PC-3 (cell line): ENCODE results near the gene CCNK. TPM values are rescaled to one million over a fixed set of nuclear protein-coding genes. Genes with fewer than 3 reads are reported as not detected.

Experiments
- ATAC-seq: fragments of 200-7000 bp; cut with Tn5 transposase; 2 replicates; pipeline ENCODE4 v1.9.1; 2020; ENCODE audit warnings: mild to moderate bottlenecking, moderate library complexity
- BruUV-seq: library from RNA; stranded (reverse); fragments of 400-500 nt; replicated peaks from 2 replicates; lab custom pipeline; 2021; lab: Mats Ljungman, UMichigan
- CTCF ChIA-PET: fragments of 300-600 bp; sonication (Branson Sonifier 250); formaldehyde crosslinking; loops from one replicate; lab custom pipeline; 2022; ENCODE audit warnings: antibody characterized with exemption; lab: Charles Lee
- POLR2A ChIA-PET: fragments of 300-600 bp; sonication (Branson Sonifier 250); formaldehyde crosslinking; loops from one replicate; lab custom pipeline; 2022; ENCODE audit warnings: antibody characterized with exemption; ENCODE audit not compliant: unreplicated experiment; lab: Charles Lee
- DNase-seq: peaks from one replicate; pipeline ENCODE4 v3.0.0-alpha.2; 2015
- H2AFZ ChIP-seq: fragments of 300-600 bp; sonication (generic); 2 replicates; pipeline ENCODE4 v1.6.0; 2016; ENCODE audit warnings: antibody characterized with exemption, low read length
- H3F3A ChIP-seq: fragments of 300-600 bp; sonication (generic); one replicate; pipeline ENCODE4 v1.6.0; 2017; ENCODE audit warnings: antibody characterized with exemption, low read length, control low read depth, mild to moderate bottlenecking; ENCODE audit not compliant: unreplicated experiment
- H3K27ac ChIP-seq: fragments of 300-600 bp; sonication (generic); 2 replicates; pipeline ENCODE4 v1.5.1; 2016; ENCODE audit warnings: mild to moderate bottlenecking, low read length
- H3K27me3 ChIP-seq: fragments of 300-600 bp; sonication (generic); 2 replicates; pipeline ENCODE4 v1.6.1; 2016; ENCODE audit warnings: low read length, mixed read lengths
- H3K36me3 ChIP-seq: fragments of 300-600 bp; sonication (generic); 2 replicates; pipeline ENCODE4 v1.6.1; 2016; ENCODE audit warnings: low read depth, mixed run types, low read length, mixed read lengths
- H3K4me1 ChIP-seq: fragments of 300-600 bp; sonication (generic); 2 replicates; pipeline ENCODE4 v1.5.1; 2016; ENCODE audit warnings: low read length; ENCODE audit not compliant: insufficient read depth
- H3K4me2 ChIP-seq: fragments of 300-600 bp; sonication (generic); 2 replicates; pipeline ENCODE4 v1.6.0; 2016; ENCODE audit warnings: low read length
- H3K4me3 ChIP-seq: fragments of 300-600 bp; sonication (generic); 2 replicates; pipeline ENCODE4 v1.5.1; 2016; ENCODE audit warnings: mild to moderate bottlenecking, low read length, mixed read lengths
- H3K79me2 ChIP-seq: fragments of 300-600 bp; sonication (generic); 2 replicates; pipeline ENCODE4 v1.6.1; 2017; ENCODE audit warnings: low read length, mixed read lengths
- H3K9ac ChIP-seq: fragments of 300-600 bp; sonication (generic); 2 replicates; pipeline ENCODE4 v1.6.0; 2016; ENCODE audit warnings: mild to moderate bottlenecking, low read length
- H3K9me2 ChIP-seq: fragments of 300-600 bp; sonication (generic); replicated peaks from 2 replicates; pipeline ENCODE4 v1.6.1; 2016; ENCODE audit warnings: mixed run types, low read length, mixed read lengths
- H3K9me3 ChIP-seq: fragments of 300-600 bp; sonication (generic); 2 replicates; pipeline ENCODE4 v1.6.1; 2016; ENCODE audit warnings: low read length, mixed read lengths
- H4K20me1 ChIP-seq: fragments of 300-600 bp; sonication (generic); 2 replicates; pipeline ENCODE4 v1.6.1; 2016; ENCODE audit warnings: low read length, mixed read lengths
- EZH2 ChIP-seq: fragments of 300-600 bp; sonication (generic); IDR thresholded peaks from one replicate; pipeline ENCODE4 v1.6.1; 2017; ENCODE audit warnings: antibody characterized with exemption, mild to moderate bottlenecking, low read length; ENCODE audit not compliant: unreplicated experiment
- EZH2phosphoT487 ChIP-seq: fragments of 300-600 bp; sonication (generic); IDR thresholded peaks from 2 replicates; pipeline ENCODE4 v1.6.1; 2018; ENCODE audit warnings: mild to moderate bottlenecking, antibody characterized with exemption, low read length, borderline replicate concordance
- intact Hi-C: fragments of 100-400 bp; cut with micrococcal nuclease; formaldehyde crosslinking; loops from 2 replicates; pipeline ENCODE4 v1.9.0; 2023
- total RNA-seq: library from RNA; depleted of rRNA; stranded (reverse); fragments of >200 nt; gene quantifications from 2 replicates; pipeline ENCODE4 v1.2.3, GENCODE V29; 2014
- TF ChIP-seq, protein P1 (sequence below): fragments of 300-600 bp; sonication (generic); conservative IDR thresholded peaks from 2 replicates; pipeline ENCODE4 v1.5.1; 2017; ENCODE audit warnings: antibody characterized with exemption, low read depth, mild to moderate bottlenecking, low read length

Gene CCNK
- total RNA-seq, 1 experiment from 2014 or later = 26.2 TPM

DNA sequence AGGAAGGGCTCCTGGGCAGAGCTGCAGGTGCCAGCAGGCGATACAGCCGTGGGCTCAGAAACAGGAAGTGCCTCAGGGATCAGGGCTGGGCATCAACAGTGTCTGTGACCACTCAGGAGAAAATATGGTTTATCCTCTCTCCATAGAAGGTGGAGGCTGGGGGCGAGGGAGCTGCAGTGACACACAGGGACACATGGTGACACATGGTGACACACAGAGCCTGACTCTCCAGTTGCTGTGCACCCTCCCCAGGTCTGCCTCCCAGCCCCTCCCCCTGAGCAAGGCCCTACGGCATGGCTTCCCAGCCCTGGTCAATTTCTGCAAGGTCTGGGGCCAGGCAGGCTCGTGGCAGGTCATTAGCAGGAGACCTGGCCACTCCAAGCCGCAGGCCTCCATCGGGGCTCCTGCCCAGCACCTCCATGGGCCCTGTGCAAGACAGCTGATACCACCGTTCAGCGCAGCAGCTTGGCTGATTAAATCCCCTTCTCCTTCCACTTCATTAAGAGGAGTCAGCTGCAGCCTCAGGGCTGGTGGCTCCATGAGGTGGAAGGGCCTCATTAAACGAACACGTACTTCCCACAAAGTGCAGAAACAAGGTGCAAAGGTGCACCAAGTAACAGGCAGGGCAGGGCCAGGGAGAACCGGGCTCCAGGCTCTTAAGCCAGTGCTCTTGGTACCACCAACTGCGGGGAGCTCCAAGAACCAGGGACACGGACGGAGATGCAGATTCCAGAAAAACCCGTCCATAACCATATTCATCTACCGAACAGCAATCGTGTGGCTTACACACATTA lies 60.7 kb downstream of the CCNK start:
- H3K9me3 ChIP-seq = no peaks in the 10 kb centered on the region
- DNase-seq (peak; percentile 37), ATAC-seq (peak; percentile 25)
- CTCF ChIA-PET = no interaction called here
- no TSS peak for BruUV-seq
- peaks cover 22% of the 10 kb centered on the region for H3K4me1 ChIP-seq
- H3K27me3 ChIP-seq = no peaks in the 10 kb centered on the region
- no peaks in the 10 kb centered on the region for H3K36me3 ChIP-seq
- H3K4me2 ChIP-seq = no peak overlapping the region; the same call in 1 of the 2 replicates
- TF ChIP-seq EZH2phosphoT487 = no peak
- TF ChIP-seq, protein P1, sequence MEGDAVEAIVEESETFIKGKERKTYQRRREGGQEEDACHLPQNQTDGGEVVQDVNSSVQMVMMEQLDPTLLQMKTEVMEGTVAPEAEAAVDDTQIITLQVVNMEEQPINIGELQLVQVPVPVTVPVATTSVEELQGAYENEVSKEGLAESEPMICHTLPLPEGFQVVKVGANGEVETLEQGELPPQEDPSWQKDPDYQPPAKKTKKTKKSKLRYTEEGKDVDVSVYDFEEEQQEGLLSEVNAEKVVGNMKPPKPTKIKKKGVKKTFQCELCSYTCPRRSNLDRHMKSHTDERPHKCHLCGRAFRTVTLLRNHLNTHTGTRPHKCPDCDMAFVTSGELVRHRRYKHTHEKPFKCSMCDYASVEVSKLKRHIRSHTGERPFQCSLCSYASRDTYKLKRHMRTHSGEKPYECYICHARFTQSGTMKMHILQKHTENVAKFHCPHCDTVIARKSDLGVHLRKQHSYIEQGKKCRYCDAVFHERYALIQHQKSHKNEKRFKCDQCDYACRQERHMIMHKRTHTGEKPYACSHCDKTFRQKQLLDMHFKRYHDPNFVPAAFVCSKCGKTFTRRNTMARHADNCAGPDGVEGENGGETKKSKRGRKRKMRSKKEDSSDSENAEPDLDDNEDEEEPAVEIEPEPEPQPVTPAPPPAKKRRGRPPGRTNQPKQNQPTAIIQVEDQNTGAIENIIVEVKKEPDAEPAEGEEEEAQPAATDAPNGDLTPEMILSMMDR = no peak
- no peak for TF ChIP-seq EZH2
- H3K4me3 ChIP-seq = no peak overlapping the region
- intact Hi-C loops = no loop called here
- H2AFZ ChIP-seq = no peak overlapping the region
- no peak overlapping the region for H3K27ac ChIP-seq
- H3F3A ChIP-seq = no peaks in the 10 kb centered on the region
- H3K9me2 ChIP-seq = no peaks in the 10 kb centered on the region
- H4K20me1 ChIP-seq = peaks cover 37% of the 10 kb centered on the region; the same call in 1 of the 2 replicates
- POLR2A ChIA-PET = no interaction called here
- H3K79me2 ChIP-seq = peaks cover 97% of the 10 kb centered on the region
- no peak overlapping the region for H3K9ac ChIP-seq

DNA sequence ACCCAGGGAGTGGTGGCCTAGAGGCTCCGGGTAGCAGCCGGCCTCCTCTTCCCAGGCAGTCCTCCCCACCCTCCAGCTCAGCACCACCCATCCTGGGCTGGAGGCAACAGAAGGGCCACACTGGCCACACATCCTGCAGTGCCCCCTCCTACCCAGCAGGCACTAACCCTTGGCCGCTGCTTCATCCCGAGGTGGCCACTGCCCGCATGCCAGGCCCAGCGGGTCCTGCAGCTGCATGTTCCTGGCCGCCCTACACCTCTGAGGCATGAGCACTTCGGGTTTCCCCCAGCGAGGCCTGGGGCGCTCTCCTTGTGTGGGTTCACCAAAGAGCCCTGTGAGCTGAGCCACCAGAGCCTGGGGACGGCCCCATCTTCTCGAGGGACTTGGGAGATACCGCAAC lies 61.4 kb downstream of the CCNK start:
- Histone ChIP-seq H4K20me1 (peaks cover 30% of the 10 kb centered on the region; the same call in 1 of the 2 replicates), H3K4me1 (peaks cover 16% of the 10 kb centered on the region), H3K4me3 (no peak overlapping the region), H3K9me3 (no peaks in the 10 kb centered on the region), H3K79me2 (peaks cover 97% of the 10 kb centered on the region), H2AFZ (no peak overlapping the region), H3F3A (no peaks in the 10 kb centered on the region), H3K27ac (no peak overlapping the region), H3K4me2 (no peak overlapping the region), H3K27me3 (no peaks in the 10 kb centered on the region), H3K9ac (no peak overlapping the region), H3K36me3 (no peaks in the 10 kb centered on the region), H3K9me2 (no peaks in the 10 kb centered on the region)
- DNase-seq = no peak
- no TSS peak for BruUV-seq
- TF ChIP-seq, protein P1 = no peak
- TF ChIP-seq EZH2 = no peak
- no peak for TF ChIP-seq EZH2phosphoT487
- intact Hi-C loops = no loop called here
- ChIA-PET CTCF (no interaction called here), POLR2A (no interaction called here)
- ATAC-seq = no peak

DNA sequence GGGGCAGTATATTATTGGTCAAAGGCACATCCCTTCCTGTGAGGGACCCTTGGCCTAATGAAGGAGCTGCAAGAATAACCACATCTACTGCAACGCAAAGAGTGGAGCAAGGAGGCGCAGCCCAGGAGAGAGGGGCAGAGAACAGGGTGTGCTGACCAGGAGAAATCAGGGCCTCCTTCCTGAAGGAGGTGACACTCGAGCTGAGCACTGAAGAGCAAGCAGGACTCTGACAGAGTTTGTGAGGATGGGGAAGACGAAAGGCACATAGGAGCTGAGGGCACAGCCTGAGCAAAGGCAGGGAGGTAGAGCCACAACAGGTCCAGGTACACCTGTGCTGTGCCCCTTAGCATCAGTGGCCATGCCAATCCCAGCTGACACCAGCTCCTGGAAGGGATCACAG lies 62.2 kb downstream of the CCNK start:
- intact Hi-C loops = no loop called here
- CTCF ChIA-PET = no interaction called here
- TF ChIP-seq EZH2 (no peak), EZH2phosphoT487 (no peak)
- TF ChIP-seq, protein P1 = no peak

More for the DNA sequence above, 62.2 kb downstream of the CCNK start:
- Histone ChIP-seq H3K79me2 (peaks cover 97% of the 10 kb centered on the region), H3K4me2 (no peak overlapping the region), H3K9ac (no peak overlapping the region), H3F3A (no peaks in the 10 kb centered on the region), H3K27me3 (no peaks in the 10 kb centered on the region), H4K20me1 (peaks cover 26% of the 10 kb centered on the region; the same call in 1 of the 2 replicates), H3K9me2 (no peaks in the 10 kb centered on the region), H3K4me3 (no peak overlapping the region), H3K27ac (no peak overlapping the region), H2AFZ (no peak overlapping the region), H3K9me3 (no peaks in the 10 kb centered on the region), H3K4me1 (peaks cover 11% of the 10 kb centered on the region), H3K36me3 (no peaks in the 10 kb centered on the region)
- DNase-seq (no peak), ATAC-seq (no peak)
- no TSS peak for BruUV-seq
- POLR2A ChIA-PET = no interaction called here
